Activated T-helper 1 cell treated with anti-CD3 and anti-CD28 coated beads, Interleukin-2, amount 50 U/mL, for 16 hours (primary cell): ENCODE data around the gene RPL3.

Experiments used
- DNase-seq, 2 donors: peaks; one replicate each; pipeline ENCODE4 v3.0.0-alpha.2; 2020; ENCODE audit warnings: low read depth in 1 of 2, low spot score in 1 of 2

The RPL3 gene

DNA sequence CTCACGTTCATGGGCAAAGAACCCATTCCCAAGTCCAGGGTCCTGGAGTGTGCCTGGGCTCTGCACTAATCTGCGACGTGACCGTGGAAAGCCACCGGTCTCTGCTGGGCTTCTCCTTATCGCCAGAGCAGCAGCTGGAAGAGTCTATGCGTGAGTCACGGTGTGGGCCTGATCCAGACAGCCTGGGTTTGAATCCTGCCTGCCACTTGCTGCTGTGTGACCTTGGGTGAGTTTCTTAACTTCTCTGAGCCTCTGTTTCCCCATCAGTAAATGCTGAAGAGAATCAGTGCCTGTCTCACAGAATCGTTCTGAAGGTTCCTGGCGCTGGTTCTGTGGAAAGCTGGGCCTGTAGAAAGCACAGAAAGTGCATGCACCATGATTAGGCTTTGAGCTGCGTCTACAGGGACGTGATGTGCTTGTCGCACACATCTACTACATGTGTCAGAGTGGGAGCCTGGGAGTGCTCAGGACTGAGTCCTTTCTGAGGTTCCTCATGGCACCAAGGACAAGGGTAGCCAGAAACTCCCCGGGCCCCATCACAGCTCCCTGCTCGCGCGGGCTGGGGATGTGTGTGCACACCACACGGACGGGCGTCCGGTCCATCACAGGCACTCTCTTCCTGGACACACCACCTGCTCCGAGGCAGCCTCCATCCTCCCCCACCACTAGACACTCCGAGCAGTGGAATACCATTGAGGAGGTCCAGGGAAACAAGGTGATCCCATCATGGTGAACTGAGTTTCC lies 54.1 kb downstream of the RPL3 start:
- DNase-seq, result no peak

DNA sequence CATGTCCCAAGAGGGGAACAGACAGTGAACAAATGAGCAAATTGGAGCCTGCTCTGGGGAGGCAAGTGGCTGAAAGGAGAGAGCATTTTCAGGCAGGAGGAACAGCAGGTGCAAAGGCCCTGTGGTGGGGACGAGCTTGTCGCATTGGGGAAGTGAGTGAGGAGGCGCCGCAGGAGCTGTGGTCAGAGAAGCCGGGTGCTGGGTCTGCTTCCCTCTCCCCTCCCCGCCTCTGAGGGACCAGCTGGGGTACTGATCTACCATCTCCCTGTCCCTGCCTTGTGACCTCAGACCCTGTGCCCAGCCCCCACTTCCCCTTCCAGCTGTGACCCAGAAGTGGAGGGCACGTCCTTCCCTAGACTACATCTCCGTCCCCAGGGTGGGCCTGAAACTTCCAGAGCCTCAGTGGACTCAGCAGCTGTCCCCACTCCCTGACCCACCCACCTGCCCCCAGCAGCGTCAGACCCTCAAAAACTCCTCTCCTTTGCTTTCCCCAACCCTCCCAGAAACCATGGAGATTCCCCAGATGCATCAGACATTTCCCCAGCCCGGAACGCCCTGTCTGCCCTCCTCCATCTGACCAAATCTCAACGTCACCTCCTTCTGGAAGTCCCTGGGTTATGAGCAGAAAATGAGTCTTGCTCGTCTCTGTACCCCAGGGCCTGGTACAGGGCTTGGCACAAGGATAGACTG lies 54.9 kb downstream of the RPL3 start:
- no peak for DNase-seq

GRCh38 chr22:39263626-39264348 lies 55.6 kb downstream of the RPL3 start:
- DNase-seq, result no peak
